ENCODE data around the gene FIS1. TPM values are rescaled to one million over a fixed set of nuclear protein-coding genes. Genes with fewer than 3 reads are reported as not detected.
A peak's percentile ranks its signal among the peaks of the same experiment; 100 is the strongest.

The FIS1 gene
- total RNA-seq, 1 experiment from 2014 or later, result 124 TPM

- peak overlapping the region; percentile 71 to 85 for H3K4me3 Mint-ChIP-seq
- Histone ChIP-seq H2AFZ (ENCODE audit: low read length) (no peak overlapping the region), H3K27ac (ENCODE audit: insufficient read length, low read depth, low read length) (no peak overlapping the region)
Measured at GRCh38 chr7:101232141-101232850, 12.6 kb downstream of the FIS1 start.

More at GRCh38 chr7:101232141-101232850, 12.6 kb downstream of the FIS1 start:
- Mint-ChIP-seq H3K27ac (peak overlapping the region; percentile 50 to 92 (median 67); a peak in 3 of 7 replicates), H3K9me3 (no peaks in the 10 kb centered on the region), H3K36me3 (ENCODE audit: insufficient read depth in 1 of 3, low read depth in 3 of 3) (peaks cover 0 to 24% (median 6%) of the 10 kb centered on the region in 3 experiments; a peak in 5 of 7 replicates), H3K4me1 (peaks cover 20 to 23% of the 10 kb centered on the region in 2 experiments), H3K27me3 (ENCODE audit: low read depth) (no peaks in the 10 kb centered on the region)
- Histone ChIP-seq H3T11ph (ENCODE audit: low read length) (no peak overlapping the region), H2BK12ac (ENCODE audit: insufficient read length, low read depth, low read length) (no peak overlapping the region), H2BK5ac (ENCODE audit: insufficient read length, low read length) (no peak overlapping the region), H3K4me2 (ENCODE audit: insufficient read depth, insufficient read length, low read length) (peak overlapping the region; percentile 49), H3K14ac (ENCODE audit: insufficient read depth, low read length) (no peak overlapping the region), H3K4ac (ENCODE audit: low read depth, low read length) (no peak overlapping the region), H3K4me1 (ENCODE audit: insufficient read depth, low read length) (0 out of 2 replicates have a peak, but pooled peaks cover 3% of the 10 kb centered on the region), H4K91ac (ENCODE audit: insufficient read length, low read depth, low read length) (no peak overlapping the region), H3K79me2 (ENCODE audit: insufficient read depth, low read length) (no peaks in the 10 kb centered on the region), H3K23me2 (ENCODE audit: insufficient read length, low read depth, low read length, poor library complexity, severe bottlenecking) (no peaks in the 10 kb centered on the region), H3K27me3 (ENCODE audit: insufficient read depth, low read length) (no peaks in the 10 kb centered on the region), H3K79me1 (ENCODE audit: insufficient read depth, low read depth, low read length, poor library complexity, severe bottlenecking) (no peaks in the 10 kb centered on the region), H3K56ac (ENCODE audit: insufficient read length, low read depth, low read length) (no peak overlapping the region), H4K5ac (ENCODE audit: insufficient read length, low read depth, low read length) (no peak overlapping the region), H4K8ac (replicated peaks; ENCODE audit: insufficient read length, low read depth, low read length) (no peak overlapping the region), H4K20me1 (ENCODE audit: control insufficient read depth, insufficient read depth, insufficient read length) (no peaks in the 10 kb centered on the region), H2BK15ac (ENCODE audit: low read depth, low read length) (no peak overlapping the region), H3K9me3 (ENCODE audit: control insufficient read depth, low read depth, low read length) (no peaks in the 10 kb centered on the region), H2BK20ac (ENCODE audit: low read depth, low read length, poor library complexity, severe bottlenecking) (no peak overlapping the region), H3K9ac (ENCODE audit: extremely low read depth, insufficient read length, low read length) (no peak overlapping the region), H2AK5ac (ENCODE audit: insufficient read length, low read length) (no peak overlapping the region), H3K18ac (ENCODE audit: insufficient read length, low read depth, low read length) (no peak overlapping the region), H2BK120ac (ENCODE audit: low read depth, low read length, poor library complexity, severe bottlenecking) (no peak overlapping the region), H3K23ac (ENCODE audit: insufficient read length, low read depth, low read length) (no peak overlapping the region)
- TF ChIP-seq CTCF (conservative IDR thresholded peaks at IDR 0.05), result no peak
- WGBS (ENCODE audit: extremely low coverage, insufficient read length, low lambda C conversion rate), result no CpG with 5 or more reads among the region's 52 CpGs
- DNase-seq, result peak; percentile 74

Data from H9 (cell line).